Mesenchymal stem cell (in vitro differentiated cells and primary cell): ENCODE data around the gene CLEC16A.

Source experiments
- DNase-seq: peaks from one replicate; pipeline ENCODE4 v3.0.0-alpha.2; 2013
- H2AFZ ChIP-seq: one replicate; pipeline ENCODE4 v1.6.1; 2013; ENCODE audit warnings: low read depth, mild to moderate bottlenecking, control low read depth, inconsistent platforms, low read length, moderate library complexity
- H2AK5ac ChIP-seq: 2 replicates; pipeline ENCODE4 v1.6.1; 2013; ENCODE audit warnings: low read length, moderate library complexity, mild to moderate bottlenecking, inconsistent platforms; ENCODE audit not compliant: severe bottlenecking
- H2BK120ac ChIP-seq: one replicate; pipeline ENCODE4 v1.6.1; 2013; ENCODE audit warnings: low read depth, mild to moderate bottlenecking, inconsistent platforms, low read length, moderate library complexity
- H2BK12ac ChIP-seq, 2 experiments: one replicate each; pipeline ENCODE4 v1.6.1; 2013; ENCODE audit warnings: inconsistent platforms in 2 of 2, low read length in 2 of 2, mild to moderate bottlenecking in 2 of 2, moderate library complexity in 2 of 2, control low read depth in 1 of 2
- H2BK15ac ChIP-seq: one replicate; pipeline ENCODE4 v1.6.1; 2013; ENCODE audit warnings: mild to moderate bottlenecking, low read depth, inconsistent platforms; ENCODE audit not compliant: poor library complexity, severe bottlenecking
- H2BK5ac ChIP-seq: 2 replicates; pipeline ENCODE4 v1.6.1; 2013; ENCODE audit warnings: low read depth, mild to moderate bottlenecking, low read length, control low read depth, inconsistent platforms; ENCODE audit not compliant: poor library complexity, severe bottlenecking
- H3K14ac ChIP-seq, 2 experiments: one replicate each; pipeline ENCODE4 v1.6.1; 2013; ENCODE audit warnings: inconsistent platforms in 2 of 2, low read length in 2 of 2, control low read depth in 1 of 2, mild to moderate bottlenecking in 1 of 2, moderate library complexity in 1 of 2
- H3K18ac ChIP-seq, 2 experiments: one replicate each; pipeline ENCODE4 v1.6.1; 2013; ENCODE audit warnings: inconsistent platforms in 2 of 2, low read length in 2 of 2, control low read depth in 1 of 2, low read depth in 1 of 2, mild to moderate bottlenecking in 1 of 2
- H3K23ac ChIP-seq, 2 experiments: one replicate each; pipeline ENCODE4 v1.6.1; 2013; ENCODE audit warnings: inconsistent platforms in 2 of 2, low read length in 2 of 2, mild to moderate bottlenecking in 2 of 2, moderate library complexity in 2 of 2, control low read depth in 1 of 2
- H3K27ac ChIP-seq: 2 replicates; pipeline ENCODE4 v1.5.1; 2013; ENCODE audit warnings: mild to moderate bottlenecking, moderate library complexity, low read length, control low read depth, inconsistent platforms; ENCODE audit not compliant: poor library complexity, severe bottlenecking
- H3K27me3 ChIP-seq, 2 experiments: 2 replicates each; pipeline versions ENCODE4 v1.6.1 to v1.7.0; 2013; ENCODE audit warnings: low read length in 2 of 2, mild to moderate bottlenecking in 2 of 2, moderate library complexity in 2 of 2, control low read depth in 1 of 2, inconsistent platforms in 1 of 2; ENCODE audit not compliant: control insufficient read depth in 1 of 2, insufficient read depth in 1 of 2
- H3K36me3 ChIP-seq, 2 experiments: 2 replicates each; pipeline versions ENCODE4 v1.6.1 to v1.7.0; 2013; ENCODE audit warnings: low read length in 2 of 2, control low read depth in 1 of 2, inconsistent platforms in 1 of 2, low read depth in 1 of 2, mild to moderate bottlenecking in 1 of 2; ENCODE audit not compliant: insufficient read depth in 2 of 2, control insufficient read depth in 1 of 2
- H3K4ac ChIP-seq, 2 experiments: one replicate each; pipeline ENCODE4 v1.6.1; 2013; ENCODE audit warnings: inconsistent platforms in 2 of 2, low read length in 2 of 2, mild to moderate bottlenecking in 2 of 2, moderate library complexity in 2 of 2, control low read depth in 1 of 2, low read depth in 1 of 2
- H3K4me1 ChIP-seq: 2 replicates; pipeline ENCODE4 v1.6.1; 2013; ENCODE audit warnings: low read depth, low read length, control low read depth; ENCODE audit not compliant: control insufficient read depth, insufficient read depth
- H3K4me2 ChIP-seq: 2 replicates; pipeline ENCODE4 v1.6.1; 2013; ENCODE audit warnings: low read length, mild to moderate bottlenecking, inconsistent platforms; ENCODE audit not compliant: poor library complexity, severe bottlenecking
- H3K4me3 ChIP-seq, 2 experiments: 2 replicates each; pipeline versions ENCODE4 v1.5.1 to v1.7.0; 2013; ENCODE audit warnings: low read length in 2 of 2, mild to moderate bottlenecking in 2 of 2, control low read depth in 1 of 2, low read depth in 1 of 2; ENCODE audit not compliant: insufficient read depth in 1 of 2
- H3K79me1 ChIP-seq: replicated peaks from 2 replicates; pipeline ENCODE4 v1.6.1; 2013; ENCODE audit warnings: mild to moderate bottlenecking, control low read depth, low read length, inconsistent platforms; ENCODE audit not compliant: poor library complexity, severe bottlenecking
- H3K9ac ChIP-seq: 2 replicates; pipeline ENCODE4 v1.7.0; 2013; ENCODE audit warnings: mild to moderate bottlenecking, low read length, moderate library complexity
- H3K9me3 ChIP-seq: 2 replicates; pipeline ENCODE4 v1.7.0; 2013; ENCODE audit warnings: mild to moderate bottlenecking, low read length; ENCODE audit not compliant: control insufficient read depth
- H4K8ac ChIP-seq: one replicate; pipeline ENCODE4 v1.6.1; 2013; ENCODE audit warnings: inconsistent platforms, mild to moderate bottlenecking, low read length, moderate library complexity
- H4K91ac ChIP-seq: one replicate; pipeline ENCODE4 v1.6.1; 2013; ENCODE audit warnings: mild to moderate bottlenecking, low read length, inconsistent platforms
- whole genome bisulfite sequencing: methylation state at CpG from one replicate; pipeline ENCODE4 v1.1.7; 2013; ENCODE audit warnings: mixed read lengths; 5-methylcytosine and 5-hydroxymethylcytosine counted together

Gene CLEC16A

DNA sequence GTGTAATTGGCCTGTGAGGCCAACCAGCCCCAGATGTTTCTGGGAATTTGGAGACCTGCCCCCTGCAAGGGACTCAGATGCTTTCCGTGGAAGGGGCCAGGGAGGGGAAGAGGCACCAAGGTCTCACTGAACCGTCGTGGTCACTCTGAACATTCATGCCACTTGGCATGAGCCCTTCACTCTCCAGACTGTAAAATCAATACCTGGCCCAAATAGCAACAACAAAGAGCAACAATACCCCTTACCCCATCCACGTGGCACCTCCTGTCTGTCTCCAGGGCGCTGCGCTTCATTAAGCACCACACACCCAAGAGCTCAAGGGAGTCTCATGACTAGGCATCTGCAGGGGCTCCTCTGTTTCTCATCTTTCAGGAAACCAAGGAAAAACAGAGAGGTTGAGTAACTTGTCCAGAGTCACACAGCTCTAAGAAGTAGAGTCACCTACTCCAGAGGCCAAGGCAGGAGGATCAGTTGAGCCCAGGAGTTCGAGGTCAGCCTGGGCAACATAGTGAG is 258.8 kb downstream of the CLEC16A start:
- H3K4me1 ChIP-seq = peaks cover 39% of the 10 kb centered on the region
- no peak overlapping the region for H4K8ac ChIP-seq
- peaks cover 8% of the 10 kb centered on the region for H3K9me3 ChIP-seq
- DNase-seq = no peak
- H2BK12ac ChIP-seq = peak overlapping the region in 1 of 2 experiments; percentile 34
- H2BK120ac ChIP-seq = no peak overlapping the region
- peaks cover 0 to 3% of the 10 kb centered on the region in 2 experiments for H3K27me3 ChIP-seq
- WGBS = 84% methylated on average over 7 of the region's 7 CpGs
- H2AK5ac ChIP-seq = peak overlapping the region; percentile 15
- H3K18ac ChIP-seq = no peak overlapping the region
- no peak overlapping the region for H3K9ac ChIP-seq
- no peak overlapping the region for H2BK5ac ChIP-seq
- H2BK15ac ChIP-seq = no peak overlapping the region
- H3K27ac ChIP-seq = no peak overlapping the region
- H3K4me2 ChIP-seq = no peak overlapping the region
- H3K4ac ChIP-seq = peak overlapping the region in 1 of 2 experiments; percentile 8
- H3K36me3 ChIP-seq = no peaks in the 10 kb centered on the region
- H2AFZ ChIP-seq = no peak overlapping the region
- H4K91ac ChIP-seq = no peak overlapping the region
- H3K14ac ChIP-seq = no peak overlapping the region
- no peak overlapping the region for H3K4me3 ChIP-seq
- H3K23ac ChIP-seq = no peak overlapping the region
- H3K79me1 ChIP-seq = no peaks in the 10 kb centered on the region

DNA sequence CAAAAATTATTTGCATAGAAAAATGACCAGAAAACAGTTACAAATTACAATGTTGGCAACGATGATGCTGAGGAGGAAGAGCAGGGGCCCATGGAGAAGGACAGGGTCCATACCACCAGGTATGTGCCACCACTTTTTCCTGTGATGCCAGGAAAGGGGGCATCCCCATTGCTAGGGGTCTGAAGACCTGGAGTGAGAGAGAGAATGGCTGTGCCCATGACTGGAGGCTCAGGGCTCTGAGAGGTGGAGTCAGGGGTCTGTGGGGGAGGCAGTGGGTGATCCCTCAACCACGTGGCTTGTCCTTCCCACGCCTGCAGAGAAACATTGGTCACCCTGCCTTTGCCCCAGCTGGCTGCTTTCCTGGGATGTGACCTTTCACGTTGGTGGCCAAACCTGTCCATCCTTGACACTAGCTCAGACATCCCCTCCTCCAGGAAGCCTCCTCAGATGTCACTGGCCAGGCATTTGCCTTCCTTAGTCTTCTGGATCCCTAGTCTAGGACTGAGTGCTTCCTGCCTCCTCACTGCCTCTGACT is 260.2 kb downstream of the CLEC16A start:
- H3K27me3 ChIP-seq = no peaks in the 10 kb centered on the region
- no peak overlapping the region for H2AFZ ChIP-seq
- no peaks in the 10 kb centered on the region for H3K36me3 ChIP-seq
- H3K18ac ChIP-seq = peak overlapping the region in 1 of 2 experiments; percentile 23
- H3K4me2 ChIP-seq = no peak overlapping the region
- H4K91ac ChIP-seq = no peak overlapping the region
- H3K4ac ChIP-seq = no peak overlapping the region
- no peak overlapping the region for H3K9ac ChIP-seq
- no peak overlapping the region for H3K14ac ChIP-seq
- H3K79me1 ChIP-seq = no peaks in the 10 kb centered on the region
- H3K23ac ChIP-seq = no peak overlapping the region
- peaks cover 39% of the 10 kb centered on the region for H3K4me1 ChIP-seq
- H2AK5ac ChIP-seq = no peak overlapping the region
- H2BK5ac ChIP-seq = no peak overlapping the region
- 71% methylated on average over 4 of the region's 4 CpGs for WGBS
- H4K8ac ChIP-seq = no peak overlapping the region
- no peak overlapping the region for H3K4me3 ChIP-seq
- H3K27ac ChIP-seq = no peak overlapping the region
- no peak for DNase-seq
- no peak overlapping the region for H2BK120ac ChIP-seq
- no peak overlapping the region for H2BK15ac ChIP-seq
- peak overlapping the region; percentile 45 to 49 for H2BK12ac ChIP-seq
- peaks cover 8% of the 10 kb centered on the region for H3K9me3 ChIP-seq

DNA sequence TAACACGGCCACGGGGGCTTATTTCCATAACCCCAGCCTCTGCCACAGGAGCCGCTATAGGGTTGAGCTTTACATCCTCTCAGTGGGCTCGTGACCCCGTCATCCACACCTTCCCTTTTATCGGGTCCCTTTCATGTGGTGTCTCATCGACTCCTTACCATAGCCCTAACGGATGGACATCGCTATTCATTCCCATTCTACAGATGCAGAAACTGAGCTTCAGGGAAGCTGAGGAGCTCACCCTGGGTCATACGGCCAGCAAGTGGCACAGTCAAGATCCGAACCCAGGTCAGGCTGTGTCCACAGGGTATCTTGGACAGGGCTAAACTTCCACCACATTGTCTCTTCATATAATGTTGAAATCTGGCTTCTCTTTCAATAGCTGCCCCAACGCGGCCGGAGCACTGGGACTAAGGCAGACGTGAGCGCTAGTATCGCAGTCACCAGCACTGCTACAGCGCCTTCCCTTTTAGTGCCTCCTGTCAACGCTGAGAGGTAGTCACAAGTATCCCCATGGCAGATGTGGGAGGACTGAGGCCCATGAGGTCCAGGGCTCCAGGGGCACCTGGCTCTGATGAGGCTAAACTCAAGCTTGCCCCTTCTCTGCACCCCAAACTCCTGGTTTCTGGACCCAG is 260.8 kb downstream of the CLEC16A start:
- Histone ChIP-seq H2AK5ac (no peak overlapping the region), H3K9ac (no peak overlapping the region), H3K14ac (peak overlapping the region in 1 of 2 experiments; percentile 29), H3K79me1 (no peaks in the 10 kb centered on the region), H3K36me3 (no peaks in the 10 kb centered on the region), H3K18ac (peak overlapping the region in 1 of 2 experiments; percentile 61), H3K4ac (peak overlapping the region in 1 of 2 experiments; percentile 44), H2BK5ac (no peak overlapping the region), H3K9me3 (peaks cover 8% of the 10 kb centered on the region), H3K4me3 (no peak overlapping the region), H3K4me2 (no peak overlapping the region), H3K23ac (peak overlapping the region in 1 of 2 experiments; percentile 14), H2BK12ac (peak overlapping the region; percentile 30 to 82), H2AFZ (no peak overlapping the region), H4K91ac (peak overlapping the region; percentile 40), H2BK15ac (no peak overlapping the region), H3K4me1 (peaks cover 39% of the 10 kb centered on the region), H4K8ac (no peak overlapping the region), H3K27ac (no peak overlapping the region), H2BK120ac (no peak overlapping the region), H3K27me3 (no peaks in the 10 kb centered on the region)
- WGBS = 92% methylated on average over 19 of the region's 19 CpGs
- DNase-seq = no peak

DNA sequence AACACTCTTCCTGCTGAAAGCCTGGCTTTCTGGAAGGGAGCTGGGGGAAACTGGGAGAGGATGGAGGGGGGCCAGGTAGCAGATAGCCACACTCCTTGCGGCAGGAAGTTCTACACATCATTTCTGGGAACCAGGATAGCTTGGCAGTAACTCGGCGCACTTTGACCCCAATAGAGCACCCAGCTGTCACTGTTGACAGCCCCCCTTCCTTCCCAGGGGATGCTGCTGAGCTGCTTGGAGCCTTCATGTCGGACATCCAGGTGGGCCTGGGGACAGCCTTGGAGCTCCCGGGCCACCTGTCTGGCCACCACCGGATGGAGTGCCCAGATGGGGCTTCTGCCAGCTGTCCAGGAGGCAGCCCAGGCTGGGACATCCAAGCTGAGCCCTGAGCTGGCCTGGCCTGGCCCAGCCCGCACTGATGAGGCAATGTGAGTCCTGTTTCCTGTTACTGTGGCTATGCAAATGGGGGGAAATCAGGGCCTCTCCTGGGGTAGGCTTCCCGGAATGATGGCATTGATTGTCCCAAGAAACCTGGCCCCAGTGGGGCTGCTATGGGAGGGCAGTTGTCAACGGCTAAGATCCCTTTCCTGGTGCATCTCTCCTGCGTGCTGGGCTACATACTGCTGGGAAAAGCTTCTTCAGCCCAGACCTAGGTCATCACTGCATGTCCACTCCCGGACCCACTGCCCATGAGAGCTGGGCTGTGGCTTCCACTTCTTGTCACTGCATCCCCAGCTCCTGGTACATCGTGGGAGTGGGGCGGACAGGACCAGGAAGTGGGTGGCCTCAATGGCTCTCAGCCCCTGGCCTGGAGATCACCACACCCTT is 261.6 kb downstream of the CLEC16A start:
- H3K14ac ChIP-seq = peak overlapping the region in 1 of 2 experiments; percentile 10
- peak overlapping the region; percentile 39 for H2BK15ac ChIP-seq
- peak overlapping the region; percentile 3 for H2AK5ac ChIP-seq
- peak; percentile 68 for DNase-seq
- no peaks in the 10 kb centered on the region for H3K36me3 ChIP-seq
- H2BK5ac ChIP-seq = no peak overlapping the region
- H3K27me3 ChIP-seq = no peaks in the 10 kb centered on the region
- H3K79me1 ChIP-seq = no peaks in the 10 kb centered on the region
- H3K18ac ChIP-seq = peak overlapping the region; percentile 38 to 80
- peak overlapping the region; percentile 44 to 55 for H3K4ac ChIP-seq
- no peak overlapping the region for H2AFZ ChIP-seq
- WGBS = 61% methylated on average over 13 of the region's 13 CpGs
- H3K23ac ChIP-seq = peak overlapping the region in 1 of 2 experiments; percentile 14
- no peak overlapping the region for H3K4me3 ChIP-seq
- peak overlapping the region; percentile 53 for H4K91ac ChIP-seq
- H3K4me2 ChIP-seq = no peak overlapping the region
- no peak overlapping the region for H3K9ac ChIP-seq
- peak overlapping the region; percentile 47 for H4K8ac ChIP-seq
- no peak overlapping the region for H3K27ac ChIP-seq
- H3K9me3 ChIP-seq = peaks cover 8% of the 10 kb centered on the region
- H2BK12ac ChIP-seq = peak overlapping the region; percentile 30 to 82
- H3K4me1 ChIP-seq = peaks cover 34% of the 10 kb centered on the region
- no peak overlapping the region for H2BK120ac ChIP-seq
